Bronchial epithelial cell (primary cell): ENCODE results near the gene NID2. TPM values are rescaled to one million over a fixed set of nuclear protein-coding genes. Genes with fewer than 3 reads are reported as not detected.

Source experiments
- DNase-seq: peaks from one replicate; pipeline ENCODE4 v3.0.0-alpha.2; 2010; ENCODE audit warnings: low read depth
- FAIRE-seq: peaks from 2 replicates; lab custom pipeline; 2011; peaks lifted over from hg19 to GRCh38; lab: Jason Lieb, UNC
- H3K27me3 ChIP-seq: 2 replicates; pipeline ENCODE4 v1.5.1; 2011; ENCODE audit warnings: low read length; ENCODE audit not compliant: control insufficient read depth, insufficient read depth
- H3K36me3 ChIP-seq: 2 replicates; pipeline ENCODE4 v1.5.1; 2011; ENCODE audit warnings: low read length; ENCODE audit not compliant: control insufficient read depth, insufficient read depth
- H3K4me3 ChIP-seq: 2 replicates; pipeline ENCODE4 v1.5.1; 2011; ENCODE audit warnings: mild to moderate bottlenecking, low read depth, low read length, control low read depth
- CTCF ChIP-seq: IDR thresholded peaks from 2 replicates; pipeline ENCODE4 v1.5.1; 2011; ENCODE audit warnings: mild to moderate bottlenecking, moderate library complexity, low read length, control low read depth, inconsistent platforms; ENCODE audit not compliant: insufficient read depth, severe bottlenecking
- total RNA-seq: library from RNA; depleted of rRNA; stranded (reverse); fragments of >200 nt; gene quantifications from 2 replicates; pipeline ENCODE4 v1.2.1, GENCODE V29; 2014

Gene NID2
- total RNA-seq, 1 donor from 2014 or later: 3.9 TPM

- DNase-seq: no peak
- FAIRE-seq: no peak
- Histone ChIP-seq H3K4me3 (no peak overlapping the region), H3K36me3 (no peaks in the 10 kb centered on the region), H3K27me3 (no peaks in the 10 kb centered on the region)
- no peak for TF ChIP-seq CTCF
Measured at GRCh38 chr14:52039124-52039815, 29.6 kb downstream of the NID2 start.

- DNase-seq: no peak
- H3K27me3 ChIP-seq: no peaks in the 10 kb centered on the region
- no peak overlapping the region for H3K4me3 ChIP-seq
- TF ChIP-seq CTCF: no peak
- H3K36me3 ChIP-seq: no peaks in the 10 kb centered on the region
- FAIRE-seq: no peak
Measured at GRCh38 chr14:52033101-52033642, 35.7 kb downstream of the NID2 start.

- no peaks in the 10 kb centered on the region for H3K36me3 ChIP-seq
- no peak for TF ChIP-seq CTCF
- FAIRE-seq: no peak
Measured at GRCh38 chr14:52032204-52032801, 36.6 kb downstream of the NID2 start.

GRCh38 chr14:52031781-52032180 lies 37.1 kb downstream of the NID2 start:
- H3K27me3 ChIP-seq: no peaks in the 10 kb centered on the region
- DNase-seq (no peak), FAIRE-seq (no peak)
- H3K36me3 ChIP-seq: no peaks in the 10 kb centered on the region
- H3K4me3 ChIP-seq: no peak overlapping the region
- no peak for TF ChIP-seq CTCF

More at GRCh38 chr14:52032204-52032801, 36.6 kb downstream of the NID2 start:
- no peak overlapping the region for H3K4me3 ChIP-seq
- no peak for DNase-seq
- H3K27me3 ChIP-seq: no peaks in the 10 kb centered on the region

- Histone ChIP-seq H3K36me3 (no peaks in the 10 kb centered on the region), H3K4me3 (no peak overlapping the region), H3K27me3 (no peaks in the 10 kb centered on the region)
- TF ChIP-seq CTCF: no peak
- FAIRE-seq (no peak), DNase-seq (no peak)
Measured at GRCh38 chr14:52029881-52030280, 39.0 kb downstream of the NID2 start.
